Upper lobe of left lung (tissue), 6 donors: ENCODE data around the gene TNNI2. TPM values are rescaled to one million over a fixed set of nuclear protein-coding genes. Genes with fewer than 3 reads are reported as not detected.

Experiments used
- ATAC-seq, 2 donors: fragments of 200-7000 bp; cut with Tn5 transposase; one replicate each; pipeline ENCODE4 v1.9.1; 2022; ENCODE audit warnings: mild to moderate bottlenecking in 2 of 2, moderate library complexity in 2 of 2; ENCODE audit not compliant: low FRiP score in 2 of 2
- DNase-seq, 2 donors: peaks; one replicate each; pipeline ENCODE4 v3.0.0-alpha.2; 2019 to 2020
- H3K27ac ChIP-seq, 4 donors: fragments of 200-600 bp; sonication (generic); one replicate each; pipeline ENCODE4 v1.5.1; 2016 to 2019
- H3K27me3 ChIP-seq, 4 donors: fragments of 200-600 bp; sonication (generic); one replicate each; pipeline ENCODE4 v1.5.1; 2017 to 2019
- H3K36me3 ChIP-seq, 4 donors: fragments of 200-600 bp; sonication (generic); one replicate each; pipeline ENCODE4 v1.5.1; 2016 to 2019
- H3K4me1 ChIP-seq, 4 donors: fragments of 200-600 bp; sonication (generic); one replicate each; pipeline ENCODE4 v1.5.1; 2018 to 2019
- H3K4me3 ChIP-seq, 4 donors: fragments of 200-600 bp; sonication (generic); one replicate each; pipeline ENCODE4 v1.5.1; 2017 to 2019; ENCODE audit warnings: mild to moderate bottlenecking in 2 of 4, moderate library complexity in 1 of 4
- H3K9me3 ChIP-seq, 4 donors: fragments of 200-600 bp; sonication (generic); one replicate each; pipeline ENCODE4 v1.5.1; 2018 to 2019
- CTCF ChIP-seq, 6 experiments: fragments of 450-650 bp in 4 of 6; fragments of 200-600 bp in 2 of 6; sonication (generic) in 2 of 6; IDR thresholded peaks; one replicate each; pipeline ENCODE4 v1.5.1; 2016 to 2019; ENCODE audit warnings: antibody characterized with exemption in 6 of 6
- EP300 ChIP-seq, 4 donors: sonication (generic); formaldehyde crosslinking; IDR thresholded peaks; one replicate each; pipeline ENCODE4 v1.5.1; 2017; ENCODE audit warnings: antibody characterized with exemption in 4 of 4, control low read depth in 2 of 4
- POLR2A ChIP-seq, 4 donors: fragments of 450-650 bp; IDR thresholded peaks; one replicate each; pipeline ENCODE4 v1.5.1; 2016 to 2017; ENCODE audit warnings: antibody characterized with exemption in 4 of 4, mild to moderate bottlenecking in 2 of 4
- POLR2AphosphoS5 ChIP-seq, 2 donors: sonication (generic); formaldehyde crosslinking; IDR thresholded peaks; one replicate each; pipeline ENCODE4 v1.5.1; 2017; ENCODE audit warnings: antibody characterized with exemption in 2 of 2
- WGBS, 2 donors: methylation state at CpG; one replicate each; pipeline ENCODE4 v1.1.5; 2017 to 2018; 5-methylcytosine and 5-hydroxymethylcytosine counted together
- total RNA-seq, 6 donors: library from RNA; depleted of rRNA in 4 of 6; stranded (reverse); fragments of >200 nt in 4 of 6; gene quantifications; one replicate each; pipeline versions ENCODE4 v1.1.0 to v1.2.1, GENCODE V29; 2016 to 2021
- donor health status: DM: no; HTN: no; CAD: no; lungs with moderate emphysema.
- donor health status: DM: no; HTN: yes; CAD: no; lungs with severe emphysema.

Gene TNNI2
- total RNA-seq, 6 donors from 2014 or later: 7.3 to 28.3 (median 16.7) TPM

- H3K27me3 ChIP-seq: no peaks in the 10 kb centered on the region
- TF ChIP-seq POLR2A (IDR thresholded peaks at IDR 0.05): no peak
- no peak for TF ChIP-seq CTCF (IDR thresholded peaks at IDR 0.05)
- TF ChIP-seq POLR2AphosphoS5 (IDR thresholded peaks at IDR 0.05): no peak
- TF ChIP-seq EP300 (IDR thresholded peaks at IDR 0.05): no peak
- no peak overlapping the region for H3K27ac ChIP-seq
- H3K36me3 ChIP-seq: no peaks in the 10 kb centered on the region
- peaks cover 0 to 32% (median 8%) of the 10 kb centered on the region in 4 donors for H3K4me1 ChIP-seq
- 90 to 96% methylated on average over 22 to 28 of the region's 30 CpGs for WGBS, 2 donors
- ATAC-seq: no peak
- H3K9me3 ChIP-seq: no peaks in the 10 kb centered on the region
- DNase-seq: peak; percentile 15 to 62
- no peak overlapping the region for H3K4me3 ChIP-seq
Observed at GRCh38 chr11:1878137-1879031, 39.6 kb downstream of the TNNI2 start.

GRCh38 chr11:1879342-1879940, 40.7 kb downstream of the TNNI2 start:
- DNase-seq: peak in 1 of 2 donors; percentile 53
- no peak overlapping the region for H3K27ac ChIP-seq
- 74 to 82% methylated on average over 7 to 11 of the region's 13 CpGs for WGBS, 2 donors

GRCh38 chr11:1879941-1880720, 41.4 kb downstream of the TNNI2 start:
- Histone ChIP-seq H3K9me3 (no peaks in the 10 kb centered on the region), H3K27ac (peak overlapping the region in 2 of 4 donors; percentile 0 to 11), H3K4me1 (peaks cover 0 to 32% (median 8%) of the 10 kb centered on the region in 4 donors), H3K36me3 (no peaks in the 10 kb centered on the region), H3K4me3 (no peak overlapping the region), H3K27me3 (no peaks in the 10 kb centered on the region)
- no peak for TF ChIP-seq CTCF (IDR thresholded peaks at IDR 0.05)
- no peak for TF ChIP-seq POLR2AphosphoS5 (IDR thresholded peaks at IDR 0.05)
- no peak for TF ChIP-seq EP300 (IDR thresholded peaks at IDR 0.05)
- no peak for TF ChIP-seq POLR2A (IDR thresholded peaks at IDR 0.05)
- 85 to 87% methylated on average over 25 to 31 of the region's 32 CpGs for WGBS, 2 donors
- ATAC-seq: peak in 1 of 2 donors; percentile 78
- peak; percentile 25 to 78 for DNase-seq

More at GRCh38 chr11:1879342-1879940, 40.7 kb downstream of the TNNI2 start:
- Histone ChIP-seq H3K4me1 (peaks cover 0 to 32% (median 8%) of the 10 kb centered on the region in 4 donors), H3K4me3 (no peak overlapping the region), H3K36me3 (no peaks in the 10 kb centered on the region), H3K9me3 (no peaks in the 10 kb centered on the region), H3K27me3 (no peaks in the 10 kb centered on the region)
- ATAC-seq: no peak
- TF ChIP-seq POLR2A (IDR thresholded peaks at IDR 0.05) (no peak), CTCF (IDR thresholded peaks at IDR 0.05) (no peak), EP300 (IDR thresholded peaks at IDR 0.05) (no peak), POLR2AphosphoS5 (IDR thresholded peaks at IDR 0.05) (no peak)

GRCh38 chr11:1880746-1881441, 42.1 kb downstream of the TNNI2 start:
- no peaks in the 10 kb centered on the region for H3K27me3 ChIP-seq
- DNase-seq (peak in 1 of 2 donors; percentile 41), ATAC-seq (peak in 1 of 2 donors; percentile 2)
- peak overlapping the region in 1 of 4 donors; percentile 0 for H3K27ac ChIP-seq
- no peaks in the 10 kb centered on the region for H3K36me3 ChIP-seq
- no peaks in the 10 kb centered on the region for H3K9me3 ChIP-seq
- no peak for TF ChIP-seq EP300 (IDR thresholded peaks at IDR 0.05)
- no peak for TF ChIP-seq POLR2AphosphoS5 (IDR thresholded peaks at IDR 0.05)
- TF ChIP-seq POLR2A (IDR thresholded peaks at IDR 0.05): no peak
- TF ChIP-seq CTCF (IDR thresholded peaks at IDR 0.05): no peak
- WGBS, 2 donors: 73 to 96% methylated on average over 3 to 7 of the region's 9 CpGs
- no peak overlapping the region for H3K4me3 ChIP-seq
- peaks cover 0 to 31% (median 8%) of the 10 kb centered on the region in 4 donors for H3K4me1 ChIP-seq
